NCI-H526 (cell line): ENCODE results near the gene EDA.
"Not testable (repeated sequence)": the region's sequence is repeated elsewhere in the genome, so short reads cannot be mapped to it uniquely, and the experiment has no call there.

Experiments
- DNase-seq, 2 experiments: peaks; one replicate each; lab custom pipeline; 2025; lab: John Stamatoyannopoulos, UW

EDA gene

GRCh38 chrX:69959712-69960111 lies 343.8 kb downstream of the EDA start:
- no peak for DNase-seq

- no peak for DNase-seq
Observed at GRCh38 chrX:69961365-69962072, 345.6 kb downstream of the EDA start.

- DNase-seq: no peak
Observed at GRCh38 chrX:69968950-69969349, 353.0 kb downstream of the EDA start.

GRCh38 chrX:69969460-69969859 lies 353.5 kb downstream of the EDA start:
- DNase-seq: no peak

GRCh38 chrX:69987691-69988090 lies 371.8 kb downstream of the EDA start:
- DNase-seq: no peak

GRCh38 chrX:69988955-69989394 lies 373.1 kb downstream of the EDA start:
- DNase-seq: no peak

- DNase-seq: no peak
Observed at GRCh38 chrX:69991685-69992084, 375.8 kb downstream of the EDA start.

GRCh38 chrX:69993494-69993893 lies 377.6 kb downstream of the EDA start:
- DNase-seq: no peak

- DNase-seq: no peak
Observed at GRCh38 chrX:69995362-69996112, 379.6 kb downstream of the EDA start.

GRCh38 chrX:69996113-69996468 lies 380.2 kb downstream of the EDA start:
- no peak for DNase-seq

- not testable (repeated sequence) for DNase-seq
Observed at GRCh38 chrX:69998299-69998698, 382.4 kb downstream of the EDA start.

- DNase-seq: no peak
Observed at GRCh38 chrX:70001269-70001668, 385.4 kb downstream of the EDA start.

- DNase-seq: no peak
Observed at GRCh38 chrX:70001708-70002341, 385.9 kb downstream of the EDA start.

GRCh38 chrX:70007946-70008345 lies 392.0 kb downstream of the EDA start:
- no peak for DNase-seq

GRCh38 chrX:70009049-70009448 lies 393.1 kb downstream of the EDA start:
- no peak for DNase-seq

GRCh38 chrX:70009970-70010369 lies 394.1 kb downstream of the EDA start:
- no peak for DNase-seq

- no peak for DNase-seq
Observed at GRCh38 chrX:70012756-70013155, 396.8 kb downstream of the EDA start.

- no peak for DNase-seq
Observed at GRCh38 chrX:70013466-70014381, 397.8 kb downstream of the EDA start.

- DNase-seq: no peak
Observed at GRCh38 chrX:70016513-70016912, 400.6 kb downstream of the EDA start.

- no peak for DNase-seq
Observed at GRCh38 chrX:70022616-70023015, 406.7 kb downstream of the EDA start.

GRCh38 chrX:70025464-70025863 lies 409.6 kb downstream of the EDA start:
- no peak for DNase-seq
